H1 (cell line): ENCODE data around the gene FBXL14. TPM values are rescaled to one million over a fixed set of nuclear protein-coding genes. Genes with fewer than 3 reads are reported as not detected.

Source experiments
- HDAC2 ChIP-seq, 2 experiments: fragments of 300-600 bp in 1 of 2; sonication (generic) in 1 of 2; IDR thresholded peaks; 2 replicates each; pipeline ENCODE4 v1.6.1; 2011 to 2012; ENCODE audit warnings: low read depth in 2 of 2, low read length in 2 of 2, mild to moderate bottlenecking in 2 of 2, moderate library complexity in 2 of 2, borderline replicate concordance in 1 of 2, inconsistent platforms in 1 of 2
- KDM5A ChIP-seq: fragments of 200-600 bp; IDR thresholded peaks from 2 replicates; pipeline ENCODE4 v1.7.1; 2012; ENCODE audit warnings: mild to moderate bottlenecking, low read length, inconsistent platforms, mixed read lengths
- RNF2 ChIP-seq: fragments of 200-900, 300-1000 bp; sonication (generic); IDR thresholded peaks from 2 replicates; pipeline ENCODE4 v1.7.1; 2016; ENCODE audit warnings: borderline replicate concordance, low read depth, mild to moderate bottlenecking, antibody characterized with exemption, low read length; ENCODE audit not compliant: poor library complexity, severe bottlenecking; ENCODE audit errors: missing control alignments
- polyA plus RNA-seq, 7 experiments: library from polyadenylated mRNA; depleted of rRNA in 3 of 7; stranded (reverse) in 5 of 7; unstranded in 2 of 7; fragments of >200 nt in 5 of 7; fragments of 200-250 nt in 2 of 7; gene quantifications; 1 replicate in 5 of 7; 2 replicates in 1 of 7; 4 replicates in 1 of 7; pipeline versions ENCODE4 v1.2.1 to v1.2.3, GENCODE V29; 2011 to 2013; ENCODE audit warnings: missing spikeins in 2 of 7, mixed read lengths in 2 of 7
- total RNA-seq: library from RNA; stranded (reverse); fragmentation: NEBNext Ultra II Directional; extraction: Animal tissue kit (Norgen Biotek cat#: 25700); gene quantifications from 2 replicates; pipeline ENCODE4 v1.2.1, GENCODE V29; 2021

The FBXL14 gene
- total and polyA plus RNA-seq, 2 of the 8 experiments (the other 6 are each of a cell fraction or from before 2014, with no cell fraction given): 5.5 to 9.6 TPM

DNA sequence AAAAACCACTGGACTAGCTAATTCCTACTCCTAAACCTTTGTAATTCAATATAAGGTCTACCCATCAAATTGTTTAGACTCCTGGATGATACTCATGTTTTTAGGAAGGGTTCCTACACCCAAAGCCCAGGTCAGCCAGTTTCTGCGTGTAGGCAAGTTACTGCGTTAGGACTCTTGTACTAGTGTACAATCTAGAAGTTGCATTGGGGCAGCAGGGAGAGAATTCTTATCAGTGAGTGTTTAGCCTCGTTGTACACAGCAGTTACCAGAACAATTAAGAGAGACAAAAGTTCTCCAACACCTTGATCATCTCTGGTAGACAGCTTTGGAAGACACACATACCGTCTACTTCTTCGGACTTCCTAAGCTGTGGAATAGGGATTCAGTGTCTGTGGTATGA is 29.2 kb downstream of the FBXL14 start (continued):
- no peak for TF ChIP-seq HDAC2 (IDR thresholded peaks at IDR 0.05; ENCODE audit: borderline replicate concordance in 1 of 2, low read depth in 2 of 2, low read length in 2 of 2)
- no peak for TF ChIP-seq RNF2
- no peak for TF ChIP-seq KDM5A
